Gastrocnemius medialis (tissue), 4 donors: ENCODE results near the gene KIAA1217. TPM values are rescaled to one million over a fixed set of nuclear protein-coding genes. Genes with fewer than 3 reads are reported as not detected.
A peak's percentile ranks its signal among the peaks of the same experiment; 100 is the strongest.

Experiments
- ATAC-seq, 2 donors: fragments of 150-250 bp; one replicate each; pipeline ENCODE4 v1.9.1; 2016
- DNase-seq, 2 donors: peaks; one replicate each; pipeline ENCODE4 v3.0.0-alpha.2; 2019
- H3K27ac ChIP-seq, 4 donors: fragments of 200-600 bp; sonication (generic); 1 replicate in 1 of 4; 2 replicates in 3 of 4; pipeline ENCODE4 v1.5.1; 2016 to 2018; ENCODE audit warnings: mild to moderate bottlenecking in 2 of 4, moderate library complexity in 1 of 4
- H3K27me3 ChIP-seq, 3 donors: fragments of 200-600 bp; sonication (generic) in 2 of 3; 1 replicate in 1 of 3; 2 replicates in 2 of 3; pipeline versions ENCODE4 v1.5.1 to v1.6.0; 2016 to 2019; ENCODE audit warnings: mild to moderate bottlenecking in 1 of 3, moderate library complexity in 1 of 3
- H3K36me3 ChIP-seq, 2 donors: fragments of 200-600 bp; sonication (generic) in 1 of 2; one replicate each; pipeline ENCODE4 v1.5.1; 2017 to 2018
- H3K4me1 ChIP-seq, 2 donors: fragments of 200-600 bp; sonication (generic) in 1 of 2; one replicate each; pipeline ENCODE4 v1.5.1; 2016 to 2017; ENCODE audit warnings: mild to moderate bottlenecking in 2 of 2
- H3K4me3 ChIP-seq, 4 donors: fragments of 200-600 bp; sonication (generic) in 3 of 4; 1 replicate in 1 of 4; 2 replicates in 3 of 4; pipeline ENCODE4 v1.5.1; 2016 to 2019; ENCODE audit warnings: mild to moderate bottlenecking in 2 of 4
- H3K9me3 ChIP-seq, 3 donors: fragments of 200-600 bp; sonication (generic) in 2 of 3; 1 replicate in 1 of 3; 2 replicates in 2 of 3; pipeline ENCODE4 v1.5.1; 2016 to 2019
- POLR2A ChIP-seq, 2 donors: fragments of 450-650 bp; IDR thresholded peaks; one replicate each; pipeline ENCODE4 v1.6.1; 2017; ENCODE audit warnings: antibody characterized with exemption in 2 of 2, mild to moderate bottlenecking in 2 of 2, moderate library complexity in 2 of 2
- in situ Hi-C, 4 donors: fragments of 200-750 bp; cut with MboI; loops; one replicate each; pipeline versions ENCODE4 v1.15.0 to v1.8.0; 2017; ENCODE audit warnings: low sequenced_read_pairs in 4 of 4
- intact Hi-C: fragments of 100-400 bp; cut with DNase I; formaldehyde crosslinking; loops from one replicate; pipeline ENCODE4 v1.15.1; 2023; ENCODE audit warnings: low total_unique reads
- total RNA-seq, 4 donors: library from RNA; depleted of rRNA; stranded (reverse); fragments of >200 nt; gene quantifications; one replicate each; pipeline versions ENCODE4 v1.1.0 to v1.2.3, GENCODE V29; 2016
- TF ChIP-seq, protein P1 (sequence below), 5 experiments: fragments of 450-650 bp in 3 of 5; fragments of 200-600 bp in 2 of 5; sonication (generic) in 2 of 5; IDR thresholded peaks in 4 of 5; conservative IDR thresholded peaks in 1 of 5; 1 replicate in 4 of 5; 2 replicates in 1 of 5; pipeline ENCODE4 v1.5.1; 2016 to 2019; ENCODE audit warnings: antibody characterized with exemption in 5 of 5, mild to moderate bottlenecking in 3 of 5, moderate library complexity in 3 of 5

The KIAA1217 gene
- total RNA-seq, 4 donors from 2014 or later: 152 to 266 (median 155) TPM

DNA sequence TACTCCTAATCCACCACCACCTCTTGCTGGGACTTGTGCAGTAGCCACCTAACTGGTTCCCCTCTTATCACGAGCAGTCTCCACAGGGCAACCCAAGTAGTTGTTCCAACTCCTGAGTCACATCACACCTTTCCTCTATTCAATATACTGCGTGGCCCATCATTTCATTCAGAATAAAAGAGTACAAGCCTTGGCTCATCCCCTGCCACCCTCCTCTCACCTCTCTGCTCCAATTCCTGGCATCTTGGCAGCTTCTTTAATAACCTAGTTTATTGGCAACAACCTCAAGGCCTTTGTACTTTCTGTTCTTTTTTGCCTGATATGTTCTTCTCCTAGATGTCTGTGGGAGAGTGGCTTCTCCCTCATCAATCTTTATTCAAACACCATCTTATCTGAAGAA lies 199.4 kb downstream of the KIAA1217 start:
- intact Hi-C loops (loop anchor here (5.0 kb wide), 1 partner anchor 101 kb away; no protein-coding TSS in a partner anchor), in situ Hi-C loops (no loop called here)
- Histone ChIP-seq H3K4me3 (no peak overlapping the region), H3K4me1 (peaks cover 74 to 82% of the 10 kb centered on the region in 2 donors), H3K27me3 (no peaks in the 10 kb centered on the region), H3K36me3 (no peaks in the 10 kb centered on the region), H3K9me3 (no peaks in the 10 kb centered on the region), H3K27ac (peak overlapping the region; percentile 84 to 97 (median 92))
- DNase-seq (peak; percentile 42 to 47), ATAC-seq (peak; percentile 25 to 55)
- TF ChIP-seq POLR2A (IDR thresholded peaks at IDR 0.05): no peak

DNA sequence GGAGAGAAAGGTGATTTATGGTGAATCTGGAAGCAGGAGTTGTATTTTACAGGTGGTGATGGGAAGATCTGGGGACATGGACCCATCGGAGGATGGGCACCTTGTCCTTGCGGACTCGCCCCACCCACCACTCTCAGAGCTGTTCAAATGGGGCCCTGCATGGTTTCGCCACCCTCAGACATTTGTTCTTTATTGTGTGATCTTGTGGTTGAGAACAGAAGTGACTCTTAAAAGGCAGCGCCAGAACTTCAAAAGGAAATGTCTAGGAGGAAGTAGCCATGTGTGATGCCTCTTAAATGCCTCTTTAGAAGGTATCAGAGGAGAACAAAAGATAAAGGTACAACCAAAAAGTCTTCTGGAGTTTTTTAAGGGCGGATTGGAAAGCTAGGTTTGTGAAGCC lies 205.7 kb downstream of the KIAA1217 start:
- no peak for ATAC-seq
- intact Hi-C loops: loop anchor here (2.0 kb wide), 1 partner anchor 50 kb away; no protein-coding TSS in a partner anchor
- in situ Hi-C loops: no loop called here
- no peak for TF ChIP-seq POLR2A (IDR thresholded peaks at IDR 0.05)
- TF ChIP-seq, protein P1, sequence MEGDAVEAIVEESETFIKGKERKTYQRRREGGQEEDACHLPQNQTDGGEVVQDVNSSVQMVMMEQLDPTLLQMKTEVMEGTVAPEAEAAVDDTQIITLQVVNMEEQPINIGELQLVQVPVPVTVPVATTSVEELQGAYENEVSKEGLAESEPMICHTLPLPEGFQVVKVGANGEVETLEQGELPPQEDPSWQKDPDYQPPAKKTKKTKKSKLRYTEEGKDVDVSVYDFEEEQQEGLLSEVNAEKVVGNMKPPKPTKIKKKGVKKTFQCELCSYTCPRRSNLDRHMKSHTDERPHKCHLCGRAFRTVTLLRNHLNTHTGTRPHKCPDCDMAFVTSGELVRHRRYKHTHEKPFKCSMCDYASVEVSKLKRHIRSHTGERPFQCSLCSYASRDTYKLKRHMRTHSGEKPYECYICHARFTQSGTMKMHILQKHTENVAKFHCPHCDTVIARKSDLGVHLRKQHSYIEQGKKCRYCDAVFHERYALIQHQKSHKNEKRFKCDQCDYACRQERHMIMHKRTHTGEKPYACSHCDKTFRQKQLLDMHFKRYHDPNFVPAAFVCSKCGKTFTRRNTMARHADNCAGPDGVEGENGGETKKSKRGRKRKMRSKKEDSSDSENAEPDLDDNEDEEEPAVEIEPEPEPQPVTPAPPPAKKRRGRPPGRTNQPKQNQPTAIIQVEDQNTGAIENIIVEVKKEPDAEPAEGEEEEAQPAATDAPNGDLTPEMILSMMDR (IDR thresholded peaks at IDR 0.05 in 4 of 5, conservative IDR thresholded peaks at IDR 0.05 in 1 of 5): no peak
- Histone ChIP-seq H3K36me3 (no peaks in the 10 kb centered on the region), H3K27me3 (no peaks in the 10 kb centered on the region), H3K4me3 (no peak overlapping the region), H3K9me3 (no peaks in the 10 kb centered on the region), H3K4me1 (peaks cover 54 to 57% of the 10 kb centered on the region in 2 donors), H3K27ac (peak overlapping the region; percentile 84 to 97 (median 92))
- no peak for DNase-seq

DNA sequence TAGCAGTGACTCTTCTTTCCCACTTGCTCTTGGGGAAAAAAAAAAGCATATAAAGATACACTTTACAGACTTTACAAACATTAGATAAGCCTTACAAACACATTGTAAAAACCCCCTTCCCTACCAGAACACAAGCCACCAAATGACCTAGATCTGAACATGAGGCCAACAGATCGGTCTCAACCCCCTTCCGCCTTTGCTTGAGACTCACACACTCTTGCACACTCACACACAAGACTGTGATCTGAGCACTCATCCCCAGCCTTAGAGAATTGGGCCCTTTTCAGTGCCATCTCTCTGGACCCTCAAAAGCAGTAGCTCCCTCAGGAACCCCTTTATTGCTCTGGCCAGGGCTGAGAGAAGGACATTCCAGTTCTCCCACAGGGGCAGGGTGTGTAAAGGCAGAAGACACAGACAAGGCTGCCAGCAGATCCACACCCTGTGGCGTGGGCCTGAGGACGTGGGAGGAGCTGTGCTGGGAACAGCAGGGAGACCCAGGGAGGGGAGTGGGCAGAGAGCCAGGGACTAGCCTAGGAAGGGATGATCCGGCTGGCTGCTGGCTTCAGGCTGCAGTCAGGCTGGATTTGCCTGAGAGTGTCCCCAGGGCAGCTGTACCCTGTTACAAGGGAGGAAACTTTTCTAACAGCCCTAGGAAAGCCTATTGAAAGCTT lies 206.7 kb downstream of the KIAA1217 start:
- peak in 1 of 2 donors; percentile 56 for TF ChIP-seq POLR2A (IDR thresholded peaks at IDR 0.05)
- TF ChIP-seq, protein P1 (IDR thresholded peaks at IDR 0.05 in 4 of 5, conservative IDR thresholded peaks at IDR 0.05 in 1 of 5): no peak
- H3K36me3 ChIP-seq: no peaks in the 10 kb centered on the region
- intact Hi-C loops: loop anchor here (2.0 kb wide), 1 partner anchor 49 kb away; no protein-coding TSS in a partner anchor
- DNase-seq (peak; percentile 90 to 97), ATAC-seq (peak; percentile 76 to 77)
- peaks cover 49 to 54% of the 10 kb centered on the region in 2 donors for H3K4me1 ChIP-seq
- H3K27ac ChIP-seq: peak overlapping the region; percentile 84 to 97 (median 92)
- H3K9me3 ChIP-seq: no peaks in the 10 kb centered on the region
- no peaks in the 10 kb centered on the region for H3K27me3 ChIP-seq
- in situ Hi-C loops: no loop called here
- H3K4me3 ChIP-seq: peak overlapping the region in 2 of 4 donors; percentile 2 to 23

DNA sequence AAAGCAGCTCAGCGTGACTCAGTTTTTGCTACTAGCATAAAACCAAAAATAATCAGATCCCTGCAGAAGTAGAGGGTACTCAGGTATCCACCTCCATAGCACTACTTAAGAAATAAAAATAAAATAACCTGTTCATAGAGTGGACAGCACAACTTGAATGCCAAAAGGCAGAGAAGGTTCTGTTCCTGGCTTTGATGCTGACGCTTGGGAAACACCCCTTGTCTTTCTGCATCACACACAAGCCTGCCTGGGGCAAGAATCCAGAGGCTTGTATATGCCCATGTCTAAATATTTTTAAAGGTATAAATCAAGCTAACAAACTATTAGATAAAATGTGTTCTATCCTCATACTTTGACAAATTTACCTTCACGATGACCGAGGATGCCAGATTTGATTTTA lies 207.3 kb downstream of the KIAA1217 start:
- intact Hi-C loops: no loop called here
- peak; percentile 84 to 88 for ATAC-seq

DNA sequence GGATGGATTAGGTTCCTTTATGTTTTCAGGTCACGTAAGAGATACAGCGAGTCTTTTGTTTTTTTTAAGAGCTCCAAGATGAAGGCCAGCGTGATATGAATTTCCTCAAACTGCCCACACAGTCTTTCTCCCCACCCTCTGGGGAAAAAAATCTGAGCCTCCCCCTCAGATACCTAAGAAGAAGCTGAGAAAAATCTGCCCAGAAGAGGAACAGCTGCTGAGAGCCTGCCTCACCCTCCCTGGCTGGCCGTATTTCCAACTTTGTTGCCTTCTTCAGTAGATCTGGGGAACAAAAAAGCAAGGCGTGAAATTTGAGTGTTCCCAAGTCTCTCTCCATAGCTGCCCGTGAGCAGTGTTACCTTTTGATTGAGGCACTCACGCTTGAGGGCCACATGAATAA lies 208.1 kb downstream of the KIAA1217 start:
- intact Hi-C loops: no loop called here
- TF ChIP-seq POLR2A (IDR thresholded peaks at IDR 0.05): no peak
- TF ChIP-seq, protein P1 (IDR thresholded peaks at IDR 0.05 in 4 of 5, conservative IDR thresholded peaks at IDR 0.05 in 1 of 5): no peak
- Histone ChIP-seq H3K27me3 (no peaks in the 10 kb centered on the region), H3K4me3 (no peak overlapping the region), H3K27ac (peak overlapping the region; percentile 84 to 97 (median 92)), H3K4me1 (peaks cover 34 to 40% of the 10 kb centered on the region in 2 donors), H3K9me3 (no peaks in the 10 kb centered on the region), H3K36me3 (no peaks in the 10 kb centered on the region)
- DNase-seq (no peak), ATAC-seq (no peak)
- in situ Hi-C loops: no loop called here

More for the DNA sequence above, 207.3 kb downstream of the KIAA1217 start:
- H3K4me3 ChIP-seq: peak overlapping the region in 2 of 4 donors; percentile 2 to 23
- no peaks in the 10 kb centered on the region for H3K27me3 ChIP-seq
- peak; percentile 75 to 85 for DNase-seq
- TF ChIP-seq, protein P1 (IDR thresholded peaks at IDR 0.05 in 4 of 5, conservative IDR thresholded peaks at IDR 0.05 in 1 of 5): no peak
- peak; percentile 19 to 35 for TF ChIP-seq POLR2A (IDR thresholded peaks at IDR 0.05)
- no peaks in the 10 kb centered on the region for H3K9me3 ChIP-seq
- in situ Hi-C loops: no loop called here
- no peaks in the 10 kb centered on the region for H3K36me3 ChIP-seq
- peak overlapping the region; percentile 84 to 97 (median 92) for H3K27ac ChIP-seq
- peaks cover 43 to 48% of the 10 kb centered on the region in 2 donors for H3K4me1 ChIP-seq
